HepG2 (cell line): ENCODE measurements around the gene CAPZB. TPM values are rescaled to one million over a fixed set of nuclear protein-coding genes. Genes with fewer than 3 reads are reported as not detected.
A peak's percentile ranks its signal among the peaks of the same experiment; 100 is the strongest.

Experiments used
- ARHGAP35 ChIP-seq: sonication (generic); formaldehyde crosslinking; IDR thresholded peaks from 2 replicates; pipeline ENCODE4 v1.9.0; 2022; ENCODE audit warnings: mild to moderate bottlenecking, inconsistent platforms, moderate library complexity, missing genetic modification reagents, borderline replicate concordance
- ARNT ChIP-seq: fragments of 450-650 bp; IDR thresholded peaks from 2 replicates; pipeline ENCODE4 v1.6.1; 2017
- CEBPB ChIP-seq: IDR thresholded peaks from 2 replicates; pipeline ENCODE4 v1.6.1; 2011; ENCODE audit warnings: low read depth, low read length, improper control_type of control experiment, borderline replicate concordance
- CENPX ChIP-seq: sonication (generic); formaldehyde crosslinking; IDR thresholded peaks from 2 replicates; pipeline ENCODE4 v1.9.0; 2021; ENCODE audit warnings: mild to moderate bottlenecking, missing genetic modification reagents, moderate library complexity
- CREBL2 ChIP-seq: sonication (generic); formaldehyde crosslinking; IDR thresholded peaks from 2 replicates; pipeline ENCODE4 v1.8.1; 2023; ENCODE audit warnings: missing genetic modification reagents, mild to moderate bottlenecking, borderline replicate concordance
- EEA1 ChIP-seq: sonication (generic); formaldehyde crosslinking; IDR thresholded peaks from 2 replicates; pipeline ENCODE4 v1.5.1; 2020; ENCODE audit warnings: mild to moderate bottlenecking, missing genetic modification reagents, borderline replicate concordance
- ETV5 ChIP-seq: IDR thresholded peaks from 2 replicates; pipeline ENCODE4 v1.6.1; 2018; ENCODE audit warnings: missing biosample characterization, missing genetic modification reagents, inconsistent platforms, borderline replicate concordance
- MAF1 ChIP-seq: sonication (generic); formaldehyde crosslinking; IDR thresholded peaks from 2 replicates; pipeline ENCODE4 v1.5.0; 2020; ENCODE audit warnings: missing genetic modification reagents, borderline replicate concordance
- MAX ChIP-seq: IDR thresholded peaks from 2 replicates; pipeline ENCODE4 v1.6.1; 2012; ENCODE audit warnings: inconsistent platforms
- NCOA2 ChIP-seq: sonication (generic); formaldehyde crosslinking; IDR thresholded peaks from 2 replicates; pipeline ENCODE4 v1.8.0; 2022; ENCODE audit warnings: inconsistent platforms
- NCOA5 ChIP-seq: sonication (generic); formaldehyde crosslinking; IDR thresholded peaks from 2 replicates; pipeline ENCODE4 v1.4.0; 2020; ENCODE audit warnings: missing genetic modification reagents
- NFKBIZ ChIP-seq: IDR thresholded peaks from 2 replicates; pipeline ENCODE4 v1.6.1; 2018; ENCODE audit warnings: missing genetic modification reagents, missing compliant biosample characterization
- NR2F2 ChIP-seq: IDR thresholded peaks from 2 replicates; pipeline ENCODE4 v1.6.1; 2012; ENCODE audit warnings: low read depth, inconsistent platforms, borderline replicate concordance
- PATZ1 ChIP-seq: sonication (generic); formaldehyde crosslinking; IDR thresholded peaks from 2 replicates; pipeline ENCODE4 v1.4.0; 2020; ENCODE audit warnings: missing genetic modification reagents
- POLR2A ChIP-seq, 2 experiments: IDR thresholded peaks; 2 replicates each; pipeline ENCODE4 v1.6.1; 2011; ENCODE audit warnings: low read depth in 2 of 2, low read length in 2 of 2, mild to moderate bottlenecking in 1 of 2, moderate library complexity in 1 of 2; ENCODE audit not compliant: insufficient read depth in 1 of 2
- RELA ChIP-seq: sonication (generic); formaldehyde crosslinking; IDR thresholded peaks from 2 replicates; pipeline ENCODE4 v1.4.0; 2020; ENCODE audit warnings: missing genetic modification reagents
- SAFB2 ChIP-seq: sonication (generic); formaldehyde crosslinking; IDR thresholded peaks from 2 replicates; pipeline ENCODE4 v1.5.1; 2020; ENCODE audit warnings: missing genetic modification reagents, low read depth, mild to moderate bottlenecking, borderline replicate concordance
- SIN3A ChIP-seq: IDR thresholded peaks from 2 replicates; pipeline ENCODE4 v1.6.1; 2011; ENCODE audit warnings: low read depth, mild to moderate bottlenecking, control low read depth, low read length, borderline replicate concordance
- SYNCRIP ChIP-seq: fragments of 200-400 bp; formaldehyde crosslinking; IDR thresholded peaks from 2 replicates; pipeline ENCODE4 v1.6.1; 2018; ENCODE audit warnings: mild to moderate bottlenecking, low read depth, low read length; ENCODE audit not compliant: insufficient read depth
- TEF ChIP-seq: sonication (generic); formaldehyde crosslinking; IDR thresholded peaks from 2 replicates; pipeline ENCODE4 v1.5.0; 2020; ENCODE audit warnings: missing genetic modification reagents
- THAP7 ChIP-seq: sonication (generic); formaldehyde crosslinking; IDR thresholded peaks from 2 replicates; pipeline ENCODE4 v1.8.1; 2023; ENCODE audit warnings: mild to moderate bottlenecking, missing genetic modification reagents
- ZKSCAN8 ChIP-seq: IDR thresholded peaks from 2 replicates; pipeline ENCODE4 v1.6.1; 2016; ENCODE audit warnings: borderline replicate concordance, missing genetic modification reagents, missing compliant biosample characterization
- ZMYM2 ChIP-seq: sonication (generic); formaldehyde crosslinking; IDR thresholded peaks from 2 replicates; pipeline ENCODE4 v1.8.0; 2022; ENCODE audit warnings: mild to moderate bottlenecking, missing genetic modification reagents
- ZNF20 ChIP-seq: sonication (generic); formaldehyde crosslinking; IDR thresholded peaks from 2 replicates; pipeline ENCODE4 v1.4.0; 2020; ENCODE audit warnings: mild to moderate bottlenecking, moderate library complexity, missing genetic modification reagents
- ZNF230 ChIP-seq: sonication (generic); formaldehyde crosslinking; IDR thresholded peaks from 2 replicates; pipeline ENCODE4 v1.4.0; 2020; ENCODE audit warnings: mild to moderate bottlenecking, missing genetic modification reagents
- ZNF253 ChIP-seq: sonication (generic); formaldehyde crosslinking; IDR thresholded peaks from 2 replicates; pipeline ENCODE4 v1.8.0; 2022; ENCODE audit warnings: mild to moderate bottlenecking, missing genetic modification reagents, borderline replicate concordance
- ZNF468 ChIP-seq: sonication (generic); formaldehyde crosslinking; IDR thresholded peaks from 2 replicates; pipeline ENCODE4 v1.8.0; 2022; ENCODE audit warnings: mild to moderate bottlenecking, moderate library complexity, missing genetic modification reagents
- ZNF724P ChIP-seq: sonication (generic); formaldehyde crosslinking; IDR thresholded peaks from 2 replicates; pipeline ENCODE4 v1.8.0; 2022; ENCODE audit warnings: missing genetic modification reagents, borderline replicate concordance
- ZNF782 ChIP-seq: sonication (generic); formaldehyde crosslinking; IDR thresholded peaks from 2 replicates; pipeline ENCODE4 v1.4.0; 2020; ENCODE audit warnings: missing genetic modification reagents, mild to moderate bottlenecking, borderline replicate concordance
- polyA plus RNA-seq, 8 experiments: library from polyadenylated mRNA; depleted of rRNA in 3 of 8; stranded (reverse) in 7 of 8; unstranded in 1 of 8; fragments of >200 nt; fragmentation: Illumina TruSeq in 4 of 8; extraction: Trizol in 4 of 8; gene quantifications; 2 replicates each; pipeline versions ENCODE4 v1.2.1 to v1.2.3, GENCODE V29; 2011 to 2016; ENCODE audit warnings: low read depth in 4 of 8, missing spikeins in 1 of 8, mixed read lengths in 1 of 8; ENCODE audit not compliant: insufficient read depth in 1 of 8
- total RNA-seq, 5 experiments: library from RNA; depleted of rRNA; stranded (reverse); fragments of >200 nt; fragmentation: Illumina TruSeq; extraction: Trizol; gene quantifications; 2 replicates each; pipeline ENCODE4 v1.2.3, GENCODE V29; 2016; ENCODE audit warnings: low read depth in 1 of 5

CAPZB gene
- total and polyA plus RNA-seq, 2 of the 13 experiments (the other 11 are each of a cell fraction or from before 2014, with no cell fraction given): 58.9 to 76.9 TPM

- no peak for TF ChIP-seq TEF (CRISPR knock-in tag)
- no peak for TF ChIP-seq PATZ1 (CRISPR knock-in tag)
- TF ChIP-seq ZNF230 (CRISPR knock-in tag): no peak
- TF ChIP-seq ZNF468 (CRISPR knock-in tag): no peak
- TF ChIP-seq MAF1 (CRISPR knock-in tag): no peak
- TF ChIP-seq NR2F2: peak; percentile 58; the same call in 1 of the 2 replicates
- no peak for TF ChIP-seq MAX
- TF ChIP-seq ETV5 (CRISPR knock-in tag): no peak
- TF ChIP-seq NCOA2 (CRISPR knock-in tag): peak; percentile 94
- TF ChIP-seq NFKBIZ: peak; percentile 39; the same call in 1 of the 2 replicates
- no peak for TF ChIP-seq NCOA5 (CRISPR knock-in tag)
- TF ChIP-seq SIN3A: no peak
- TF ChIP-seq ARHGAP35 (CRISPR knock-in tag): no peak
- TF ChIP-seq ZNF782 (CRISPR knock-in tag): no peak
- no peak for TF ChIP-seq ZNF253 (CRISPR knock-in tag)
- TF ChIP-seq EEA1 (CRISPR knock-in tag): no peak
- TF ChIP-seq ZMYM2 (CRISPR knock-in tag): no peak
- TF ChIP-seq CREBL2: no peak
- no peak for TF ChIP-seq ZKSCAN8 (CRISPR knock-in tag)
- peak; percentile 95 for TF ChIP-seq CEBPB
- no peak for TF ChIP-seq POLR2A (IDR thresholded peaks at IDR 0.05; ENCODE audit: insufficient read depth in 1 of 2, low read depth in 2 of 2, low read length in 2 of 2)
- no peak for TF ChIP-seq SYNCRIP
- no peak for TF ChIP-seq ARNT
- TF ChIP-seq ZNF724P (CRISPR knock-in tag): no peak
- no peak for TF ChIP-seq SAFB2
- no peak for TF ChIP-seq THAP7 (CRISPR knock-in tag)
- TF ChIP-seq CENPX (CRISPR knock-in tag): no peak
- TF ChIP-seq ZNF20 (CRISPR knock-in tag): no peak
- no peak for TF ChIP-seq RELA
Observed at GRCh38 chr1:19409477-19410341, 75.6 kb downstream of the CAPZB start (continued).
